ENCODE data around the gene DTNB. TPM values are rescaled to one million over a fixed set of nuclear protein-coding genes. Genes with fewer than 3 reads are reported as not detected.

Gene DTNB
- total and polyA plus RNA-seq, 9 donors = 8.0 to 24.9 (median 17.5) TPM

- intact Hi-C loops (cut with DNase I) = no loop called here
- no peaks in the 10 kb centered on the region for H3K36me3 ChIP-seq
- H3K27me3 ChIP-seq = no peaks in the 10 kb centered on the region
- H3K4me3 ChIP-seq = no peak overlapping the region
- no peak for TF ChIP-seq CTCF (IDR thresholded peaks at IDR 0.05)
- no peak for TF ChIP-seq POLR2A (IDR thresholded peaks at IDR 0.05)
- no peak for TF ChIP-seq EP300 (IDR thresholded peaks at IDR 0.05)
- no peak overlapping the region for H3K27ac ChIP-seq
- peaks cover 8% of the 10 kb centered on the region for H3K4me1 ChIP-seq (ENCODE audit: insufficient read depth)
- 26 to 36% (median 27%) methylated on average over 3 of the region's 3 CpGs for WGBS, 3 donors
- no peaks in the 10 kb centered on the region for H3K9me3 ChIP-seq
- DNase-seq = peak in 2 of 5 donors; percentile 35 to 55
Observed at GRCh38 chr2:25570161-25570845, 103.1 kb downstream of the DTNB start.

DNA sequence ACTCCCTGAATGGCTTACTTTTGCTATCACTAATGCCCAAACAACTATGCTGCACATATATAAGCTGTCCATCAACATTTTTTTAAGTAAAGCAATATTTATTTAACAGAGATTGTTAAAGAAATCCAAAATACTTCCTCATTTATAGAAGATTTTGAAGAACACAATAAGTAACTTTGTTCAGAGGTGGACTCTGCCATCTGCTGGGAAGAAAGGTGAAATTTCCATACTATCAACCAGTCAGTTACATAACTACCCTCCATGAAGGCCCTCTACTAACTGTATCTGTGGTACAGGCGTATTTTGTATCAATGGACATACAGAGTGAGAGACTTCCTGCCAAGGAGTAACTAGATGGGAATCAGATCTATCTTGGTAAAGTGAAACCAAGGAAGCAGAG, 106.0 kb downstream of the DTNB start:
- TF ChIP-seq CTCF (IDR thresholded peaks at IDR 0.05) (peak in 2 of 3 donors; percentile 16 to 50), EP300 (IDR thresholded peaks at IDR 0.05) (no peak)
- no peaks in the 10 kb centered on the region for H3K27me3 ChIP-seq
- no peaks in the 10 kb centered on the region for H3K36me3 ChIP-seq
- intact Hi-C loops (cut with DNase I) = no loop called here
- H3K27ac ChIP-seq = no peak overlapping the region
- H3K4me3 ChIP-seq = no peak overlapping the region
- WGBS, 3 donors = 63 to 74% (median 66%) methylated on average over 1 of the region's 1 CpG
- peaks cover 8% of the 10 kb centered on the region for H3K4me1 ChIP-seq (ENCODE audit: insufficient read depth)
- no peaks in the 10 kb centered on the region for H3K9me3 ChIP-seq
- no peak for DNase-seq

- Histone ChIP-seq H3K4me1 (ENCODE audit: insufficient read depth) (peaks cover 8% of the 10 kb centered on the region), H3K4me3 (no peak overlapping the region), H3K36me3 (no peaks in the 10 kb centered on the region), H3K27ac (no peak overlapping the region), H3K9me3 (no peaks in the 10 kb centered on the region), H3K27me3 (no peaks in the 10 kb centered on the region)
- TF ChIP-seq EP300 (IDR thresholded peaks at IDR 0.05) = no peak
- TF ChIP-seq POLR2A (IDR thresholded peaks at IDR 0.05) = no peak
- TF ChIP-seq CTCF (IDR thresholded peaks at IDR 0.05) = no peak
- WGBS, 3 donors = 35 to 60% (median 54%) methylated on average over 2 of the region's 2 CpGs
- intact Hi-C loops (cut with DNase I) = no loop called here
- DNase-seq = no peak
Observed at GRCh38 chr2:25566694-25567093, 106.7 kb downstream of the DTNB start.

GRCh38 chr2:25566094-25566493, 107.3 kb downstream of the DTNB start:
- no peak overlapping the region for H3K4me3 ChIP-seq
- intact Hi-C loops (cut with DNase I) = no loop called here
- peaks cover 8% of the 10 kb centered on the region for H3K4me1 ChIP-seq (ENCODE audit: insufficient read depth)
- no peaks in the 10 kb centered on the region for H3K9me3 ChIP-seq
- no peaks in the 10 kb centered on the region for H3K27me3 ChIP-seq
- H3K27ac ChIP-seq = no peak overlapping the region
- no peak for DNase-seq
- TF ChIP-seq CTCF (IDR thresholded peaks at IDR 0.05) (no peak), POLR2A (IDR thresholded peaks at IDR 0.05) (no peak), EP300 (IDR thresholded peaks at IDR 0.05) (no peak)
- 90 to 95% (median 94%) methylated on average over 6 of the region's 6 CpGs for WGBS, 3 donors
- no peaks in the 10 kb centered on the region for H3K36me3 ChIP-seq

Data from ovary (tissue), 9 donors.